Mesendoderm (in vitro differentiated cells): Measurements from ENCODE around the gene FITM2.
"Not testable (repeated sequence)": the region's sequence is repeated elsewhere in the genome, so short reads cannot be mapped to it uniquely, and the experiment has no call there.

Experiments
- DNase-seq: peaks from one replicate; pipeline ENCODE4 v3.0.0; 2013
- H2AK5ac ChIP-seq: 2 replicates; pipeline ENCODE4 v1.6.1; 2013; ENCODE audit warnings: low read length, inconsistent platforms
- H2BK120ac ChIP-seq: 2 replicates; pipeline ENCODE4 v1.6.1; 2013; ENCODE audit warnings: low read depth, mild to moderate bottlenecking, low read length, moderate library complexity, mixed read lengths
- H2BK15ac ChIP-seq: replicated peaks from 2 replicates; pipeline ENCODE4 v1.6.1; 2013; ENCODE audit warnings: low read depth, mild to moderate bottlenecking, moderate library complexity
- H2BK5ac ChIP-seq: 2 replicates; pipeline ENCODE4 v1.6.1; 2013; ENCODE audit warnings: low read length, inconsistent platforms
- H3K18ac ChIP-seq: 2 replicates; pipeline ENCODE4 v1.6.1; 2013; ENCODE audit warnings: mild to moderate bottlenecking, low read length, mixed read lengths
- H3K23ac ChIP-seq: one replicate; pipeline ENCODE4 v1.6.1; 2013; ENCODE audit warnings: low read length
- H3K27ac ChIP-seq: 2 replicates; pipeline ENCODE4 v1.5.1; 2013; ENCODE audit warnings: low read depth, mild to moderate bottlenecking, inconsistent platforms, low read length, moderate library complexity
- H3K27me3 ChIP-seq: 2 replicates; pipeline ENCODE4 v1.6.1; 2013; ENCODE audit warnings: low read length, control low read depth, mild to moderate bottlenecking, inconsistent platforms; ENCODE audit not compliant: insufficient read depth, poor library complexity
- H3K36me3 ChIP-seq: 2 replicates; pipeline ENCODE4 v1.6.1; 2013; ENCODE audit warnings: low read length, inconsistent platforms; ENCODE audit not compliant: control insufficient read depth, insufficient read depth
- H3K4ac ChIP-seq: one replicate; pipeline ENCODE4 v1.6.1; 2013; ENCODE audit warnings: low read depth, mild to moderate bottlenecking, low read length, moderate library complexity
- H3K4me1 ChIP-seq: 2 replicates; pipeline ENCODE4 v1.6.1; 2013; ENCODE audit warnings: low read depth, low read length, inconsistent platforms; ENCODE audit not compliant: control insufficient read depth
- H3K4me2 ChIP-seq: 2 replicates; pipeline ENCODE4 v1.6.1; 2013; ENCODE audit warnings: low read length
- H3K4me3 ChIP-seq: 2 replicates; pipeline ENCODE4 v1.5.1; 2013; ENCODE audit warnings: mild to moderate bottlenecking, low read length
- H3K56ac ChIP-seq: one replicate; pipeline ENCODE4 v1.6.1; 2013; ENCODE audit warnings: low read length
- H3K79me1 ChIP-seq: 2 replicates; pipeline ENCODE4 v1.6.1; 2013; ENCODE audit warnings: low read length, inconsistent platforms
- H3K79me2 ChIP-seq: 2 replicates; pipeline ENCODE4 v1.6.1; 2013; ENCODE audit warnings: mild to moderate bottlenecking, low read length; ENCODE audit not compliant: control insufficient read depth, insufficient read depth
- H3K9ac ChIP-seq: 2 replicates; pipeline ENCODE4 v1.6.1; 2013; ENCODE audit warnings: low read length, inconsistent platforms
- H4K5ac ChIP-seq: one replicate; pipeline ENCODE4 v1.6.1; 2013; ENCODE audit warnings: low read length
- H4K8ac ChIP-seq: one replicate; pipeline ENCODE4 v1.6.1; 2013; ENCODE audit warnings: low read depth, mild to moderate bottlenecking, control low read depth, low read length, moderate library complexity
- WGBS: extraction: QIAGEN DNeasy Blood & Tissue Kit; methylation state at CpG from one replicate; pipeline ENCODE4 v1.1.7; 2013; ENCODE audit warnings: low lambda C conversion rate, missing lambda C conversion rate; ENCODE audit not compliant: insufficient coverage; ENCODE audit errors: extremely low coverage; 5-methylcytosine and 5-hydroxymethylcytosine counted together

The FITM2 gene

GRCh38 chr20:44302026-44302669 lies 8.9 kb downstream of the FITM2 start:
- H3K79me2 ChIP-seq: no peaks in the 10 kb centered on the region

GRCh38 chr20:44301285-44301684 lies 9.7 kb downstream of the FITM2 start:
- Histone ChIP-seq H3K4me2 (no peak overlapping the region), H3K79me1 (no peaks in the 10 kb centered on the region), H3K4me1 (no peaks in the 10 kb centered on the region), H4K8ac (no peak overlapping the region), H2AK5ac (no peak overlapping the region), H4K5ac (no peak overlapping the region), H3K36me3 (no peaks in the 10 kb centered on the region), H3K27me3 (no peaks in the 10 kb centered on the region), H3K79me2 (no peaks in the 10 kb centered on the region), H2BK120ac (no peak overlapping the region), H3K56ac (no peak overlapping the region), H3K4ac (no peak overlapping the region), H3K23ac (no peak overlapping the region), H2BK15ac (no peak overlapping the region), H3K4me3 (no peak overlapping the region), H3K9ac (no peak overlapping the region), H3K27ac (no peak overlapping the region), H2BK5ac (no peak overlapping the region), H3K18ac (no peak overlapping the region)
- no peak for DNase-seq

More at GRCh38 chr20:44302026-44302669, 8.9 kb downstream of the FITM2 start:
- no peak overlapping the region for H3K27ac ChIP-seq
- H3K56ac ChIP-seq: no peak overlapping the region
- no peak overlapping the region for H2BK15ac ChIP-seq
- H2AK5ac ChIP-seq: no peak overlapping the region
- no peak overlapping the region for H4K8ac ChIP-seq
- no peak overlapping the region for H3K18ac ChIP-seq
- H3K9ac ChIP-seq: no peak overlapping the region
- H3K4me3 ChIP-seq: no peak overlapping the region
- no CpG with 5 or more reads among the region's 5 CpGs for WGBS
- H2BK120ac ChIP-seq: no peak overlapping the region
- no peaks in the 10 kb centered on the region for H3K79me1 ChIP-seq
- no peaks in the 10 kb centered on the region for H3K36me3 ChIP-seq
- no peak overlapping the region for H3K23ac ChIP-seq
- no peak overlapping the region for H2BK5ac ChIP-seq
- DNase-seq: no peak
- no peak overlapping the region for H3K4ac ChIP-seq
- no peak overlapping the region for H4K5ac ChIP-seq
- no peaks in the 10 kb centered on the region for H3K27me3 ChIP-seq
- H3K4me1 ChIP-seq: no peaks in the 10 kb centered on the region
- no peak overlapping the region for H3K4me2 ChIP-seq

- H2BK15ac ChIP-seq, H3K27me3 ChIP-seq, H3K18ac ChIP-seq, H3K36me3 ChIP-seq, H3K56ac ChIP-seq, DNase-seq, H2BK120ac ChIP-seq, H3K4ac ChIP-seq, H3K27ac ChIP-seq, H2AK5ac ChIP-seq, H4K8ac ChIP-seq, H3K9ac ChIP-seq, H2BK5ac ChIP-seq, H3K23ac ChIP-seq, H4K5ac ChIP-seq, H3K4me3 ChIP-seq, H3K79me2 ChIP-seq, H3K4me1 ChIP-seq, H3K4me2 ChIP-seq, H3K79me1 ChIP-seq: not testable (repeated sequence)
- WGBS: no CpG with 5 or more reads among the region's 42 CpGs
Measured at GRCh38 chr20:44299011-44299535, 11.9 kb downstream of the FITM2 start.

- H3K27ac ChIP-seq: no peak overlapping the region
- H3K4me1 ChIP-seq: no peaks in the 10 kb centered on the region
- no peak overlapping the region for H4K8ac ChIP-seq
- DNase-seq: no peak
- no peak overlapping the region for H2BK120ac ChIP-seq
- H3K4ac ChIP-seq: no peak overlapping the region
- no peak overlapping the region for H3K23ac ChIP-seq
- no peak overlapping the region for H3K9ac ChIP-seq
- no peak overlapping the region for H4K5ac ChIP-seq
- H3K36me3 ChIP-seq: no peaks in the 10 kb centered on the region
- H2BK5ac ChIP-seq: no peak overlapping the region
- no peak overlapping the region for H3K4me3 ChIP-seq
- no peaks in the 10 kb centered on the region for H3K79me1 ChIP-seq
- no peak overlapping the region for H3K56ac ChIP-seq
- H2AK5ac ChIP-seq: no peak overlapping the region
- H3K79me2 ChIP-seq: no peaks in the 10 kb centered on the region
- H3K27me3 ChIP-seq: no peaks in the 10 kb centered on the region
- no peak overlapping the region for H2BK15ac ChIP-seq
- H3K4me2 ChIP-seq: no peak overlapping the region
- H3K18ac ChIP-seq: no peak overlapping the region
- WGBS: no CpG with 5 or more reads among the region's 4 CpGs
Measured at GRCh38 chr20:44297721-44298120, 13.3 kb downstream of the FITM2 start.

GRCh38 chr20:44296011-44296410 lies 15.0 kb downstream of the FITM2 start:
- Histone ChIP-seq H3K27ac (no peak overlapping the region), H3K9ac (no peak overlapping the region), H3K4me1 (no peaks in the 10 kb centered on the region), H3K79me2 (no peaks in the 10 kb centered on the region), H2BK5ac (no peak overlapping the region), H3K36me3 (no peaks in the 10 kb centered on the region), H2BK15ac (no peak overlapping the region), H4K5ac (no peak overlapping the region), H2AK5ac (no peak overlapping the region), H3K4ac (no peak overlapping the region), H3K4me2 (no peak overlapping the region), H3K27me3 (no peaks in the 10 kb centered on the region), H3K23ac (no peak overlapping the region), H3K18ac (no peak overlapping the region), H3K56ac (no peak overlapping the region), H3K79me1 (no peaks in the 10 kb centered on the region), H2BK120ac (no peak overlapping the region), H3K4me3 (no peak overlapping the region), H4K8ac (no peak overlapping the region)
- DNase-seq: no peak
- no CpG with 5 or more reads among the region's 7 CpGs for WGBS

- no peak overlapping the region for H4K8ac ChIP-seq
- H2BK15ac ChIP-seq: no peak overlapping the region
- no peak overlapping the region for H2BK5ac ChIP-seq
- no peaks in the 10 kb centered on the region for H3K36me3 ChIP-seq
- no peak overlapping the region for H3K9ac ChIP-seq
- H3K79me2 ChIP-seq: no peaks in the 10 kb centered on the region
- no peaks in the 10 kb centered on the region for H3K27me3 ChIP-seq
- no peak overlapping the region for H3K18ac ChIP-seq
- H2BK120ac ChIP-seq: no peak overlapping the region
- no peak overlapping the region for H4K5ac ChIP-seq
- H3K79me1 ChIP-seq: no peaks in the 10 kb centered on the region
- H3K4ac ChIP-seq: no peak overlapping the region
- DNase-seq: peak; percentile 19
- H3K4me1 ChIP-seq: no peaks in the 10 kb centered on the region
- H2AK5ac ChIP-seq: no peak overlapping the region
- no peak overlapping the region for H3K23ac ChIP-seq
- H3K4me3 ChIP-seq: no peak overlapping the region
- no CpG with 5 or more reads among the region's 7 CpGs for WGBS
- no peak overlapping the region for H3K4me2 ChIP-seq
- no peak overlapping the region for H3K56ac ChIP-seq
- no peak overlapping the region for H3K27ac ChIP-seq
Measured at GRCh38 chr20:44291754-44292153, 19.2 kb downstream of the FITM2 start.
